Natural killer cell treated with Interleukin-12 subunit alpha and Interleukin-12 subunit beta and Interleukin-15 and Interleukin-18, amount 100 ng/mL, for 72 hours (primary cell): ENCODE data around the gene SLC9A4. TPM values are rescaled to one million over a fixed set of nuclear protein-coding genes. Genes with fewer than 3 reads are reported as not detected.

Experiments
- ATAC-seq, 2 donors: fragments of 150-1000 bp; cut with Tn5 transposase in 1 of 2; sonication (Bioruptor Pico), chemical (Tn5 transposase) in 1 of 2; 2 replicates each; pipeline ENCODE4 v1.10.0; 2021
- DNase-seq: peaks from one replicate; pipeline ENCODE4 v3.0.0; 2022; ENCODE audit warnings: low spot score
- H3K27ac Mint-ChIP-seq, 2 donors: 1 replicate in 1 of 2; 2 replicates in 1 of 2; pipeline ENCODE4 v1.8.0; 2022; ENCODE audit warnings: mixed read lengths in 2 of 2, mild to moderate bottlenecking in 1 of 2, moderate library complexity in 1 of 2
- H3K27me3 Mint-ChIP-seq, 2 donors: 1 replicate in 1 of 2; 2 replicates in 1 of 2; pipeline ENCODE4 v1.8.0; 2022; ENCODE audit warnings: mixed read lengths in 2 of 2
- H3K36me3 Mint-ChIP-seq: one replicate; pipeline ENCODE4 v1.8.0; 2022; ENCODE audit warnings: mixed read lengths
- H3K4me1 Mint-ChIP-seq, 2 donors: 1 replicate in 1 of 2; 2 replicates in 1 of 2; pipeline ENCODE4 v1.8.0; 2022; ENCODE audit warnings: low read depth in 2 of 2, mixed read lengths in 2 of 2, mild to moderate bottlenecking in 1 of 2
- H3K4me3 Mint-ChIP-seq: one replicate; pipeline ENCODE4 v1.8.0; 2022; ENCODE audit warnings: mixed read lengths
- H3K9me3 Mint-ChIP-seq: 2 replicates; pipeline ENCODE4 v1.8.0; 2022; ENCODE audit warnings: mixed read lengths
- total RNA-seq, 2 donors: library from RNA; stranded (reverse); gene quantifications; one replicate each; pipeline ENCODE4 v1.2.3, GENCODE V29; 2022

Gene SLC9A4
- total RNA-seq, 2 donors from 2014 or later: 0.10 to 0.14 TPM

GRCh38 chr2:102494570-102494969 lies 21.5 kb downstream of the SLC9A4 start:
- H3K36me3 Mint-ChIP-seq: peaks cover 7% of the 10 kb centered on the region
- ATAC-seq (no peak), DNase-seq (no peak)
- H3K4me1 Mint-ChIP-seq: peaks cover 23 to 26% of the 10 kb centered on the region in 2 donors
- H3K27me3 Mint-ChIP-seq: peaks cover 2 to 10% of the 10 kb centered on the region in 2 donors
- H3K4me3 Mint-ChIP-seq: no peak overlapping the region
- no peak overlapping the region for H3K27ac Mint-ChIP-seq
- no peaks in the 10 kb centered on the region for H3K9me3 Mint-ChIP-seq

- Mint-ChIP-seq H3K9me3 (no peaks in the 10 kb centered on the region), H3K27ac (peak overlapping the region in 1 of 2 donors; percentile 0), H3K36me3 (no peaks in the 10 kb centered on the region), H3K27me3 (peaks cover 6 to 10% of the 10 kb centered on the region in 2 donors), H3K4me3 (peak overlapping the region; percentile 65), H3K4me1 (peaks cover 15 to 25% of the 10 kb centered on the region in 2 donors)
- DNase-seq (no peak), ATAC-seq (peak in 1 of 2 donors; percentile 72)
Measured at GRCh38 chr2:102498414-102498813, 25.4 kb downstream of the SLC9A4 start.

DNA sequence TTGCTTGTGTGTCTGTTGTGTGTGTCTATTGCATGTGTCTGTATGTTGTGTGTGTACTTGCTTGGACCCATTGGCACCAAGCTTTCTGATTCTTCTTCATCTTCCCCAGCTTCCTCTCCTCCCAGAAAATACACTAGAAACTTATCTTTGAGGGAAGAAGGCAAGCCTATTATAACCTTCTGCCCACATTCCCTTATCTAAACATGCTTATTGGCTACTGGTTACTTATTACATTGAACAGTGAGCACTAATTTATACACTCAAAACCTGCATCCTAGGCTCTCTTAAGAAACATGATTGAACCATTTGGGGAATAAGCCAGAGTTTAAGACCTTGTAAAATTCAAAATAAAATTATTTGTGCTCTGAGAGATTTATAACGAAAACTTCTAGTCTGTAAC lies 26.5 kb downstream of the SLC9A4 start:
- H3K27me3 Mint-ChIP-seq: peaks cover 10% of the 10 kb centered on the region in 2 donors
- peaks cover 15 to 25% of the 10 kb centered on the region in 2 donors for H3K4me1 Mint-ChIP-seq
- no peaks in the 10 kb centered on the region for H3K36me3 Mint-ChIP-seq
- H3K4me3 Mint-ChIP-seq: peak overlapping the region; percentile 12
- ATAC-seq: no peak
- H3K27ac Mint-ChIP-seq: no peak overlapping the region
- no peaks in the 10 kb centered on the region for H3K9me3 Mint-ChIP-seq
- DNase-seq: no peak

DNA sequence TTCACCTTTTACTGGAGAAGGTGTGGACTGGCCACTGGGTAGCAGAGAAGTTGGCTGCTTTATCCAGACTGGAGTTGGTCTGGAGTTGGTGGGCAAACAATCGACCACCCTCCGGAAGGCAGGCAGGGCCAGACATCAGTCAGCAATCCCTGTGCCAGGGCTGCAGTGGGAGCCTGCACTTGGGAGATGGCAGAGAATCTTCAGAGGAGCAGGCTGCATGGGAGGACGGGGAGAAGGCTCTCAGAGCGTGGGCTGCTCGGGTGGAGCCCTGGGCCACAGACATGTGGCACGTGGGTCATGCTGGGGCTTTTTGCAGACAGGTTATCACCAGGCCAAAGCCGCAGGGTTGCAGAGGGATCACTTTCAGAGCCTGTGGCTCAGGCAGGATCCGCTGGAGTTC lies 29.6 kb downstream of the SLC9A4 start:
- Mint-ChIP-seq H3K27ac (no peak overlapping the region), H3K27me3 (peaks cover 0 to 9% of the 10 kb centered on the region in 2 donors)

GRCh38 chr2:102504833-102505232 lies 31.8 kb downstream of the SLC9A4 start:
- no peak for ATAC-seq
- Mint-ChIP-seq H3K4me3 (no peak overlapping the region), H3K9me3 (peaks cover 4% of the 10 kb centered on the region), H3K27me3 (peaks cover 0 to 16% of the 10 kb centered on the region in 2 donors), H3K27ac (no peak overlapping the region), H3K4me1 (peaks cover 8 to 22% of the 10 kb centered on the region in 2 donors), H3K36me3 (no peaks in the 10 kb centered on the region)
- no peak for DNase-seq

More for the DNA sequence above, 29.6 kb downstream of the SLC9A4 start:
- no peaks in the 10 kb centered on the region for H3K9me3 Mint-ChIP-seq
- ATAC-seq (no peak), DNase-seq (no peak)
- no peak overlapping the region for H3K4me3 Mint-ChIP-seq
- H3K36me3 Mint-ChIP-seq: no peaks in the 10 kb centered on the region
- peaks cover 15 to 25% of the 10 kb centered on the region in 2 donors for H3K4me1 Mint-ChIP-seq

- Mint-ChIP-seq H3K9me3 (peaks cover 4% of the 10 kb centered on the region), H3K27ac (no peak overlapping the region), H3K36me3 (no peaks in the 10 kb centered on the region), H3K4me1 (peaks cover 10 to 19% of the 10 kb centered on the region in 2 donors), H3K4me3 (no peak overlapping the region), H3K27me3 (peaks cover 0 to 16% of the 10 kb centered on the region in 2 donors)
- ATAC-seq (no peak), DNase-seq (no peak)
Measured at GRCh38 chr2:102505290-102505689, 32.3 kb downstream of the SLC9A4 start.

DNA sequence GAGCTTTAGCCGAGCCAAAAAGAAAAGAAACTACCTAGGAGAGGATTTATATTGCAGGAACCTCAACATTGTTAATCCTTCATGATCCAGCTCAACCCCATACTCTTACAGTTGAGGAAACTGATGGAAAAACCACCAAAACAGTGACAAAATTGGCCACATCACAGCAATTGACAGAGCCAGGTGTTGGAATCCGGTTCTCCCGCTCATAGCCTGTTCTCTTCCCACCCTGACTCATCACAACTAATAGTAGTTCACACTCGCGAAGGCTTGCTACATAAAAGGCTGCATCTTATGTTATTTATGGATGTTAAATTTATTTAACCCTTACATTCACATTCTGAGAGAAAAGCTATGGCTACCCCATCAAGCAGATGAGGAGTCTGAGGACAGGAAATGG lies 33.7 kb downstream of the SLC9A4 start:
- peaks cover 0 to 16% of the 10 kb centered on the region in 2 donors for H3K27me3 Mint-ChIP-seq
- DNase-seq (no peak), ATAC-seq (no peak)
- peaks cover 4% of the 10 kb centered on the region for H3K9me3 Mint-ChIP-seq
- H3K4me1 Mint-ChIP-seq: peaks cover 10 to 16% of the 10 kb centered on the region in 2 donors
- no peak overlapping the region for H3K4me3 Mint-ChIP-seq
- no peak overlapping the region for H3K27ac Mint-ChIP-seq
- no peaks in the 10 kb centered on the region for H3K36me3 Mint-ChIP-seq

GRCh38 chr2:102508863-102509262 lies 35.8 kb downstream of the SLC9A4 start:
- Mint-ChIP-seq H3K4me1 (peaks cover 10 to 11% of the 10 kb centered on the region in 2 donors), H3K27ac (no peak overlapping the region), H3K9me3 (peaks cover 4% of the 10 kb centered on the region), H3K4me3 (no peak overlapping the region), H3K27me3 (peaks cover 9 to 13% of the 10 kb centered on the region in 2 donors), H3K36me3 (no peaks in the 10 kb centered on the region)
- no peak for ATAC-seq
- DNase-seq: no peak

- DNase-seq (no peak), ATAC-seq (peak in 1 of 2 donors; percentile 53)
- peaks cover 9 to 13% of the 10 kb centered on the region in 2 donors for H3K27me3 Mint-ChIP-seq
- H3K36me3 Mint-ChIP-seq: no peaks in the 10 kb centered on the region
- H3K4me1 Mint-ChIP-seq: peaks cover 10 to 11% of the 10 kb centered on the region in 2 donors
- peak overlapping the region in 1 of 2 donors; percentile 1 for H3K27ac Mint-ChIP-seq
- peak overlapping the region; percentile 8 for H3K4me3 Mint-ChIP-seq
- H3K9me3 Mint-ChIP-seq: peaks cover 4% of the 10 kb centered on the region
Measured at GRCh38 chr2:102509749-102510148, 36.7 kb downstream of the SLC9A4 start.

DNA sequence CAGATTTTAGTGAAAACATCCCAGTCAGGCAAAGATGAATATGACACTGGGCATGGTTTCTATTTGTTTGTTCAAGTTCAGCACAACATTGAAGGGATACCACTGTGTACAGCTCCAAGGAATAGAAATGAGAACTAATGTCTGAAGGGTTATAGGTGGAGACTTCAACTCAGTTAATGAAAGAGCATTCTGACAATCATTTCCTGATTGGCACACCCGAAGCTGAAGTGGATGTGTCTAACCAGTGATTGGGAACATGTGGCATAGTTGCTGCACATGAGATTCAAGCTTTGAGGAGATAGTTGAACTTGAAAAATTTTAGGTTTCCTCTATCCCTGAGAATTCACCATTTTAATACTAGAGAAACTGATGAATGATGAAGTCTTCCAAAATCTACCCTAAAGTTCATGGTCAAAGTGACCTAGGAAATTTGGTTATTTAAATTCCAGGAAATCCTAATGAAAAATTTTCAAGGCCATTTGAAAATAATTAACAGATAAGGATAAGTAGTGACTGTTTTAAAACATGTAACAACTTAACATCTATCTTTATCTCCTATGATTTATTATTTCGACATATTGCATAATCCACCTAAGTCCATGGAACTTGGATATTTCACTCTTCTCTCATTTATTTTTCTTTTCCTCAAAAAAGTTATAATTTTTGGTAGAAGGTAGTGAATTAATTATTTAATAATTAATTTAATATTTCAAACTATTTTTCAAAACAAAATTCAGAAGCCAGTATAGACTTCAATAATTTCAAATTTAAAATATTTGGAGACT lies 38.0 kb downstream of the SLC9A4 start:
- Mint-ChIP-seq H3K4me1 (peaks cover 10 to 11% of the 10 kb centered on the region in 2 donors), H3K36me3 (no peaks in the 10 kb centered on the region), H3K27me3 (peaks cover 9 to 13% of the 10 kb centered on the region in 2 donors), H3K9me3 (peaks cover 4% of the 10 kb centered on the region), H3K27ac (no peak overlapping the region), H3K4me3 (no peak overlapping the region)
- no peak for DNase-seq
- ATAC-seq: no peak

DNA sequence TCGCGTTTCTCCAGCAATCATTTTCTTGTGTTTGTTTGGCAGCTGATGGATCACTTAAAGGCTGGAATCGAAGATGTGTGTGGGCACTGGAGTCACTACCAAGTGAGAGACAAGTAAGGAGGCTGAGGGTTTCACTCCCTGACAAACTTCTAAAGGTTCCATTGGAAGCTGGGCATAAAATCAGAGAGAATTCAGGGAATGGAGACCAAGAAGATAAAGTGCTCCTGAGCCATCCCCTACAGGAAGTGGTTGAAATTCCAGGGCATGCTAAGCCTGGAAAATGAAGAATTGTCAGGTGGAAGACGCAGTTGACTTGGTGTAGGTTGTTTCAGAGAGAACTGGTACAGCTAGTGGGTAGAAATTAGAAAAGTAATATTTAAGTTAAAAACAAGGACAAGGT lies 39.1 kb downstream of the SLC9A4 start:
- peaks cover 4% of the 10 kb centered on the region for H3K9me3 Mint-ChIP-seq
- ATAC-seq (no peak), DNase-seq (no peak)
- peaks cover 9 to 11% of the 10 kb centered on the region in 2 donors for H3K27me3 Mint-ChIP-seq
- peaks cover 10 to 11% of the 10 kb centered on the region in 2 donors for H3K4me1 Mint-ChIP-seq
- H3K36me3 Mint-ChIP-seq: no peaks in the 10 kb centered on the region
- no peak overlapping the region for H3K27ac Mint-ChIP-seq
- H3K4me3 Mint-ChIP-seq: no peak overlapping the region

DNA sequence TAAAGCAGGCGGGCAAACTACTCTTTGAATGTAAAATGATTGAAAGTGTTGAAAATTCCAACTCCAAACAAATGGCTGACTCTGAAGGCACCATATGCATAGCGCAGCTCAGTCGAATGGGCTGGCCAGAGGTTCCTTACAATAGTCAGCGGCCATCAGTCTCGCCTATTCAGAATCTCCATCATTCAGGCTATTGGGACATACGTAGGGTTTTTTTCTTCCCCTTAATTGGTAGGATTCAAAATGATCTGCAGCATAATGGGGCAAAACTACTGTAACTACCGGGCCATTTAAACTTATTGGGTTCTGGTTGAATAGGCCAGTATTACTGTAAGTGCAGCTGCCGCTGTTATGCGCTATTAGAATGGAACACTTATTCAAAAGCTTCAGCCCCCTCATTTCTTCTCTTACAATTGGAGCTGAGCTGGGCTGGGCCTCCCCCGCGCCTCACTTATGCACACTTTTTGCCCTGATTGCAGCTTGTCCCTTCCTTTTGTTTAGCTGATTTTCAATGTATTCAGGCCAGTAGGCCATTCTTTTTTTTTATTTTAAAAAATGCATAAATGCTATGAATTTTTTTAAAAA lies 40.4 kb downstream of the SLC9A4 start:
- H3K36me3 Mint-ChIP-seq: no peaks in the 10 kb centered on the region
- H3K27me3 Mint-ChIP-seq: peaks cover 8 to 9% of the 10 kb centered on the region in 2 donors
- H3K4me3 Mint-ChIP-seq: no peak overlapping the region
- no peak for DNase-seq
- no peak overlapping the region for H3K27ac Mint-ChIP-seq
- ATAC-seq: no peak
- peaks cover 10 to 11% of the 10 kb centered on the region in 2 donors for H3K4me1 Mint-ChIP-seq
- peaks cover 4% of the 10 kb centered on the region for H3K9me3 Mint-ChIP-seq

DNA sequence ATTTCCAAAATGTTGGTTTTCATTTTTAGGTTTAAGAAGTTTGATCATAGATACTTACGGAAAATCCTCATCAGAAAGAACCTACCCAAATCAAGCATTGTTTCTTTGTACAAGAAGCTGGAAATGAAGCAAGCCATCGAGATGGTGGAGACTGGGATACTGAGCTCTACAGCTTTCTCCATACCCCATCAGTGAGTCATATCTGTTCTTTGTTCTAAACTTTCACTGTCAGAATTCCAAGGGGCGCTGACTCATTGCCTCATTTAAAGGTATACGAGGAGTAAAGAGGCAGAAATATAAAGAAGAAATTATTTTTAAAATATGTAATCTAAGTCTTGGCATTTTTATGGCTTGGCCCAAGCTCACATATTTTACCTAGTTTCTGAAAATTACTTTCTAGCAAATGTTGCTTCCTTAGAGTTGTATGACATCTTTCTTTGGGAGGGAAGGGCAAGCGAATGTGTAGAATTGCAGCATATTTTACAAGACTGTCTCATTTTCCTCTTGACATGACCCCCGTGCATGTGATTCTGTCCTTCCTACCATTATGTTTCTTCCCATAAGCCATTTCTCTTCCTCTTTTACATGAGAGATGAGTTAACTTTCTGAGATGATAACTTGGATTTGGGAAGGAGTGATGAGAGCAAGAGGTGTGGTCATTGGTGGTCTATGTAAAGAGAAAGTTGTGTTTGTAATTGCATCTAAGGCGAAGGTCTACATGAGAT lies 41.2 kb downstream of the SLC9A4 start:
- ATAC-seq: no peak
- Mint-ChIP-seq H3K27me3 (peaks cover 8 to 9% of the 10 kb centered on the region in 2 donors), H3K4me3 (no peak overlapping the region)

More for the DNA sequence above, 41.2 kb downstream of the SLC9A4 start:
- DNase-seq: no peak
- no peaks in the 10 kb centered on the region for H3K36me3 Mint-ChIP-seq
- peaks cover 4% of the 10 kb centered on the region for H3K9me3 Mint-ChIP-seq
- no peak overlapping the region for H3K27ac Mint-ChIP-seq
- H3K4me1 Mint-ChIP-seq: peaks cover 6 to 8% of the 10 kb centered on the region in 2 donors
